Left kidney (tissue), 2 donors: ENCODE measurements around the gene CNTN5. TPM values are rescaled to one million over a fixed set of nuclear protein-coding genes. Genes with fewer than 3 reads are reported as not detected.
A peak's percentile ranks its signal among the peaks of the same experiment; 100 is the strongest.

ENCODE experiments used
- DNase-seq: peaks from one replicate; pipeline ENCODE4 v3.0.0-alpha.2; 2013
- polyA plus RNA-seq: library from polyadenylated mRNA; unstranded; fragments of 120-200 nt; gene quantifications from one replicate; pipeline ENCODE4 v1.2.1, GENCODE V29; 2013; ENCODE audit not compliant: insufficient read length

Gene CNTN5
- polyA plus RNA-seq, 1 donor = 27.1 TPM

- DNase-seq = no peak
Observed at GRCh38 chr11:100328626-100329340, 1308.0 kb downstream of the CNTN5 start.

- no peak for DNase-seq
Observed at GRCh38 chr11:100329352-100329751, 1308.6 kb downstream of the CNTN5 start.

GRCh38 chr11:100336873-100337272 lies 1316.1 kb downstream of the CNTN5 start:
- DNase-seq = no peak

GRCh38 chr11:100338144-100338840 lies 1317.5 kb downstream of the CNTN5 start:
- DNase-seq = no peak

- peak; percentile 22 for DNase-seq
Observed at GRCh38 chr11:100340466-100341319, 1319.9 kb downstream of the CNTN5 start.

GRCh38 chr11:100353083-100353482 lies 1332.3 kb downstream of the CNTN5 start:
- DNase-seq = no peak

- DNase-seq = no peak
Observed at GRCh38 chr11:100354736-100355135, 1334.0 kb downstream of the CNTN5 start.

- no peak for DNase-seq
Observed at GRCh38 chr11:100356035-100356434, 1335.3 kb downstream of the CNTN5 start.

- DNase-seq = no peak
Observed at GRCh38 chr11:100359281-100359680, 1338.5 kb downstream of the CNTN5 start.

GRCh38 chr11:100367892-100368291 lies 1347.1 kb downstream of the CNTN5 start:
- no peak for DNase-seq

GRCh38 chr11:100383357-100383865 lies 1362.7 kb downstream of the CNTN5 start:
- DNase-seq = no peak

GRCh38 chr11:100396266-100396665 lies 1375.5 kb downstream of the CNTN5 start:
- peak; percentile 32 for DNase-seq

GRCh38 chr11:100397401-100397800 lies 1376.7 kb downstream of the CNTN5 start:
- no peak for DNase-seq

GRCh38 chr11:100403816-100404215 lies 1383.1 kb downstream of the CNTN5 start:
- DNase-seq = peak; percentile 6

- no peak for DNase-seq
Observed at GRCh38 chr11:100404907-100405306, 1384.2 kb downstream of the CNTN5 start.
